ENCODE measurements around the gene FRG1.
"Not testable (repeated sequence)": the region's sequence is repeated elsewhere in the genome, so short reads cannot be mapped to it uniquely, and the experiment has no call there.

Gene FRG1

GRCh38 chr4:189940178-189941004 lies at the start of gene FRG1:
TSS of gene FRG1 (plus strand) at chr4:189940872. CDS start at chr4:189941010, 138 bp downstream.
- no peak for DNase-seq

- no peak for DNase-seq
Measured at GRCh38 chr4:189897667-189898066, 43.0 kb upstream of the FRG1 start.

- DNase-seq = not testable (repeated sequence)
Measured at GRCh38 chr4:189899481-189900015, 41.1 kb upstream of the FRG1 start.

GRCh38 chr4:189904420-189905027 lies 36.1 kb upstream of the FRG1 start:
- not testable (repeated sequence) for DNase-seq

- no peak for DNase-seq
Measured at GRCh38 chr4:189912170-189912569, 28.5 kb upstream of the FRG1 start.

- no peak for DNase-seq
Measured at GRCh38 chr4:189917161-189917891, 23.3 kb upstream of the FRG1 start.

DNA sequence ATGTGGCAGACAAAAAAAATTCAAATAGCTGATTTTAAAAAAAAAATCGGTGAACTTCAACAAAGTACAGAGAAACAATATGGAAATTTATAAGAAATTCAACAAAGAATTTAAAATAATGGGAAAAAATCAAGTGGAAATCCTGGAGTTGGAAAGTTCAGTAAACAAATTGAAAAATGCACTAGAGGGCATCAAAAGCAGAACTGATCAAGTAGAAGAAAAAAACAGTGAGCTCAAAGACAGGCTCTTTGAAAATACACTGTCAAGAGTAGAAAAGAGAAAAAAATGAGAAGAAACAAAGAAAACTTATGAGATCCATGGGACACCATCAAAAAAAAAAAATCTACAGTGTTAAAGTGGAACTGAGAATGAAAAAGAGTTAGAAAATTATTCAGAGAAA lies 19.6 kb upstream of the FRG1 start:
- DNase-seq = no peak

DNA sequence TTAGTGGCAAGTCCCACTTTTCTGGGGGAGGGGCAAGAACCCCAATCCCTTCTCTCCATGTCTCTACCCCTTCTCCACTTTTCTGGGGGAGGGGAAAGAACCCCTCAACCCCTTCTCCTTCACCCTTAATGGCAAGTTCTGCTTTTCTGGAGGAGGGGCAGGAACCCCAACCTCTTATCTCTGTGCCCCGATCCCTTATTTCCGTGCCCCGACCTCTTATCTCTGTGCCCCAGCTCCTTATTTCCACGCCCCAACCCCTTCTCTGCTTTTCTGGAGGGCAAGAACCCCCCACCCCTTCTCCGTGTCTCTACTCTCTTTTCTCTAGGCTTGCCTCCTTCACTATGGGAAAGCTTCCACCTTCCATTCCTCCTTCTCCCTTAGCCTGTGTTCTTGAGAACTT lies 13.9 kb upstream of the FRG1 start:
- not testable (repeated sequence) for DNase-seq

DNA sequence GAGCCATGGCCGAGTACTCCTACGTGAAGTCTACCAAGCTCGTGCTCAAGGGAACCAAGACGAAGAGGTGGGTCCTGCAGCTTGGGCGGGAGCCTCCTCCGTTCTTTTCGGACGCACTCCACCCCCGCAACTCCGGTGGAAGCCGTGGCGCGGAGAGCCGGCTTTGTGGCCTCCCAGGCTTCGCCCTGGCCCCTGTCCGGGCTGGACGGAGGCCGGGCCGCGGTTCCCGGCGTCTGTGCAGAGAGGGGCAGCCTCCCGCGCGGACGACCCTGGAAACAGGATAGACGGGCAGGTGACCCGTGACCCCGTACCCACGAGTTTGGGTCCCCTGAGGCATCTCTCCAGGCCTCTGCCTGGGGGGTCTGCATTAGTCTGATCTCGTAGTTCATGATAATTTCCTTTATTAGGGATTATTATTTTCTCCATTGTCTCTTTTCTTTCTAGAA lies 356 bp downstream of the FRG1 start:
- no peak for DNase-seq

GRCh38 chr4:189942412-189942811 lies 1.7 kb downstream of the FRG1 start:
- DNase-seq = not testable (repeated sequence)

DNA sequence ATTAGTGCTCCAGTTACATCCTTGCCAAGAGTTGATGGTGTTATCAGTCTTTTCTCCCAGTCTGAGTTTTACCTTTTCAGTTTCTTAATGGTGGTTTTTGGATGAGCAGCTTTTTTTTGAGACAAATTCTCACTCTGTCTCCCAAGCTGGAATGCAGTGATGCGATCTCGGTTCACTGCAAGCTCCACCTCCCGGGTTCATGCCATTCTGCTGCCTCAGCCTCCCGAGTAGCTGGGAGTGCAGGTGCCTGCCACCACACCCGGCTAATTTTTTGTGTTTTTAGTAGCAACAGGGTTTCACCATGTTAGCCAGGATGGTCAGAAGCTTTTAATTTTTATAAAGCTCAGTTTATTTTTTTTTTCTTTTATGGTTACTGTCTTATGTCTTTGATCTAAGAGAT lies 3.4 kb downstream of the FRG1 start:
- not testable (repeated sequence) for DNase-seq

DNA sequence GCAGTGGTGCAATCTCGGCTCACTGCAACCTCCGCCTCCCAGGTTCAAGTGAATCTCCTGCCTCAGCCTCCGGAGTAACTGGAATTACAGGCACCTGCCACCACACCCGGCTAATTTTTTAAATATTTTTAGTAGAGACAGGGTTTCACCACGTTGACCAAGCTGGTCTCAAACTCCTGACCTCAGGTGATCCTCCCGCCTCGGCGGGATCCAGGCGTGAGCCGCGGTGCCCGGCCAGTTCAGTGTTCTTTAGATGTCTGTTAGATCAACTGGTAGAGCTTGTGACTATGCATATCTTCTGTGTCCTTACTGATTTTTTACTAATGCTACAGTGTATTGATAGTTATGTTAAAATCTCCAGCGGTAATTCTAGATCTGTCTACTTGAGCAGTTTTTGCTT lies 6.2 kb downstream of the FRG1 start:
- DNase-seq = not testable (repeated sequence)

DNA sequence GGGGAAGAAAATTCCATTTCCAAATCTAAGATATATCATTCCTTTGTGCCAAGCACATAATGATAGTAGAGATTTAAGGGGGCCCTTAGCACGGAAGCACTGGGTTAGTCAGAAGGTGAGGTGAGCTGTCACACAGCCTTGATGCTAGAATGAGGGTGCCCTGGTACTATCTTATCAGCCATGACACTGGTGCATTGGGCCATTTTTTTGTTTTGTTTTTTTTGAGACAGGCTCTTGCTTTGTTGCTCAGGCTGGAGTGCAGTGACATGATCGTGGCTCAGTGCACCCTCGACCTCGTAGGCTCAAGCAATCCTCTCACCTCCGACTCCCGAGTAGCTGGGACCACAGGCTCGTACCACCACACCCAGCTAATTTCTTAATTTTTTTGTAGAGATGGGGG lies 7.8 kb downstream of the FRG1 start:
- DNase-seq = not testable (repeated sequence)

DNA sequence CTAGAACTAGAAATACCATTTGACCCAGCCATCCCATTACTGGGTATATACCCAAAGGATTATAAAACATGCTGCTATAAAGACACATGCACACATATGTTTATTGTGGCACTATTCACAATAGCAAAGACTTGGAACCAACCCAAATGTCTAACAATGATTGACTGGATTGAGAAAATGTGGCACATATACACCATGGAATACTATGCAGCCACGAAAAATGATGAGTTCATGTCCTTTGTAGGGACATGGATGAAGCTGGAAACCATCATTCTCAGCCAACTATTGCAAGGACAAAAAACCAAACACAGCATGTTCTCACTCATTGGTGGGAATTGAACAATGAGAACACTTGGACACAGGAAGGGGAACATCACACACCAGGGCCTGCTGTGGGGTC lies 28.6 kb downstream of the FRG1 start:
- DNase-seq = not testable (repeated sequence)

DNA sequence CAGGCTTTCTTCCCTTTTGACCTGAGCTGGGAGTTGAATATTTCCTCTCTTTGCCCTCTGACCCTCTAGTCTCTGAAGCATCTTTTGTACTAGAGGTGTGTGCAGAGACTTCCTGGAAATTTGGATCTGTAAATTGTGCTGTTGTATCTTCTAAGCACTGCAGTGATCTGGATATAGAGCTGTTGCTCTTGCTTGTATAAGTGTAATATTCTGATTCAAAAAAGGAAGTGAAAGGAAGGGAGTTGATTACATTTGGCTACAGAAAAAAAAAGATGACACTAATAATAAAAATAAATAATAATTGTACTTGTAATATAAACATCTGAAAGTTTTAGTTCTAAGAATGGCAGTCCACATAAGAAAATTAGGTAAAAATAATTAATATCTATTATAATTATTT lies 33.0 kb downstream of the FRG1 start:
- no peak for DNase-seq

DNA sequence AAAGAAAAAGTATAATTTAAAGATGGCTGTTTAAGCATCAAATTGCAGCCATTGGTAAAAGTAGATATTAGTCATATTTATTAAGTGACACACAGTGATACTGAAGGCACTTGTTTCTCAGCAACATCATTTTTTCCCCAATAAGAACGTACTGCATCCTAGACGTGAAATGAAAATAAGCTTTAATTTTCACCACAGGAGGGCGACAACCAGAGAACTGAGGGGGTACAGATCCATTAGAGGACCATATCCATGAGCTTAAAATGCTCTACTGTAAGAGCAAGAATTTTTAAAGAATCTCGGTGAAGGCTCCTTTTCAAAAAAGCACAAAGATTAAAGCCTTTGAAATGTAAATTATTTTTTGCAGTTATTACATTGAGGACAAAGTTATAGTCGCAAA lies 33.4 kb downstream of the FRG1 start:
- DNase-seq = no peak

GRCh38 chr4:189979196-189980047 lies 38.8 kb downstream of the FRG1 start:
- DNase-seq = no peak

- not testable (repeated sequence) for DNase-seq
Measured at GRCh38 chr4:189980292-189980691, 39.6 kb downstream of the FRG1 start.

- no peak for DNase-seq
Measured at GRCh38 chr4:189981970-189982369, 41.3 kb downstream of the FRG1 start.

DNA sequence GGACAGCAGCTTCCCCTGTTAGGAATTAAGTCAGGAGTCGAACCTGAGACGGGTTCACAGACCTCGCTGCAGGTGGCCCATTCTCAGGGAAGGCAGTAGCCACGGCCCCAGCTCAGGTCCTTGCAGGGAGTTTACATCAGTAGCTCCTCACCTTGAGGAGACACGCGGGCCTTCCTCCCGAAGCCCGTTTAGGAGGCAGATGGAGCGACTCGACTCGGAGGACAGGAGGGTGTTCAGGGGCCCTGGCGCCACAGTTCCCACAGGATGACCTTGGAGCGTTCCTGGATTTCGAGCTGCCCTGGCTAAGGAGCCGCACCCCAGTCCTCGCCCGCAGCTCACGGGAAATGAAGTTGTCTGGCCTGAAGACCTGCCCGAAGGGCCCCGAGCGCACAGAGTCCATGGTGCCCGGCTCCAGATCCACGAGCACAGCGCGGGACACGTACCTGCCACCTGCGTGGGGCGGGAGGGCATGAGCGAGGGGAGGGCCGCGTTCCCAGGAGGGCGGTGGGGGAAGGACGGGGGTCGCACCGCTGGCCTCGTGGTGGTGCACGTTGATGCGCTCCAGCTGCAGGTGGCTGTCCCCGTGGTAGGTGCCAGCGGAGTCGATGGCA lies 43.3 kb downstream of the FRG1 start:
- not testable (repeated sequence) for DNase-seq

DNA sequence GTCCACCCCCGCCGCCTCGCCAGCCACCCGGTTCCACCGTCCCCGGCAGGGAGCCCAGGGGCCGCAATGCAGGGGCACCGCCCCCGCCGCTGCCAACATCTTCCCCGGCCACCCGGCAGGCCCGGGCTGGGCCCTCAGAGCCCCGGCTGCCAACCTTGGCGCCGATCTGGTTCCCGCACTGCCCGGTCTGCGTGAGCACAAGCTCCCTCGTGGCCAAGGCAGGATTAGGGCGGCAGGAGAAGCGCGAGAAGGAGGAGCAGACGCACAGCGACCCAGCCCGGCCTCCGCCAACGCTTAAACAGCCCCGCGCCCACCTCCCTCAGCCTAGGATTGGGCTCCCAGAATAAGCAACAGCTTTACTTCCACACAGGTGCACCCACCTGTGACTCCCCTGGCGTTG lies 44.0 kb downstream of the FRG1 start:
- not testable (repeated sequence) for DNase-seq
